ENCODE data around the gene TMEM204. TPM values are rescaled to one million over a fixed set of nuclear protein-coding genes. Genes with fewer than 3 reads are reported as not detected.

The TMEM204 gene
- total RNA-seq, 4 donors from 2014 or later, result 39.5 to 75.0 (median 57.1) TPM

DNA sequence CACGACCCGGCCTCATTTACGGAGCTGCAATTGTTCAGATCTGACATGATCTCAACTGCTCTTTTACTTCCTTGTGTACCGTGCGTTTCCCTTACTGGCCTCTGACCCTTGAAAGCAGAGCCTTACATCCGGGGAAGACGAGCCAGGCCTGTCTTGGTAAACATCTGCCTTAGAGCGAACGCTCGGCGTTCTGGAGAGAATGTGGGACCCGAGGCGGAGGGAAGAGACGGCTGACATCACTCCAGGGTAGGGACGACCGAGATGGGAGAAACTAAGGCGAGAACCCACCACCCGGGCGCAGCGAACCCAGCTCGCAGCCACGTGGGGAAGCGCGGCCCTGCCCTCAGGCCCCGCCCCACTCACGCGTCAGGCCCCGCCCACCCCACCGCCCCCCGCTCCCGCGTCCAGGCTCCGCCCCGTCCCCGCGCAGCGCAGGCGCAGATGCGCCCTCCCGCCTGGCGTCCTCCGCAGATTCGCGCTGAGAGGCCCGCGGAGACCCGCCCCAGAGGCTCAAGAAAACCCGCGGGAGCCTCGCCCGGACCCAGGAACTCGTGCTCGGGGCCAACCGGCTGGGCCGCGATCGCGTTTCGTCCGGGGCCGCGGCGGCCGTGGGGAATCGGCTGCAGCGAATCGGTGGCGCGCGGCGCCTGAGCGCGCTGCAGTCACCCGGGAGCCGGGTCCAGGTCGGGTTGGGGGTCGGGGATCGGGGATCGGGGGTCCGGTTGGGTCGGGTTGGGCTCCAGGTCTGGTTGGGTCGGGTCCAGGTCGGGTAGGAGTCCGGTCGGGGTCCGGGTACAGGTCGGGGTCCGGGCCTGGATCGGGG lies 40.3 kb upstream of the TMEM204 start, which contains the start of gene TELO2:
Gene TELO2, plus strand, starts transcription at position 438 of the 823 bp plus-strand sequence. CDS start 922 bp downstream, outside the sequence.
- 9% methylated on average over 13 of the region's 89 CpGs for WGBS
- H3K9me3 ChIP-seq, result no peaks in the 10 kb centered on the region
- peak within 1 kb of the TSS; percentile 81 to 89 (median 84) for H3K4me3 ChIP-seq
- no peaks in the 10 kb centered on the region for H3K27me3 ChIP-seq
- TF ChIP-seq EP300 (IDR thresholded peaks at IDR 0.05) (no peak), POLR2A (IDR thresholded peaks at IDR 0.05; ENCODE audit: low read depth) (no peak), POLR2AphosphoS5 (IDR thresholded peaks at IDR 0.05) (peak; percentile 60 to 76)
- TF ChIP-seq, protein P1, sequence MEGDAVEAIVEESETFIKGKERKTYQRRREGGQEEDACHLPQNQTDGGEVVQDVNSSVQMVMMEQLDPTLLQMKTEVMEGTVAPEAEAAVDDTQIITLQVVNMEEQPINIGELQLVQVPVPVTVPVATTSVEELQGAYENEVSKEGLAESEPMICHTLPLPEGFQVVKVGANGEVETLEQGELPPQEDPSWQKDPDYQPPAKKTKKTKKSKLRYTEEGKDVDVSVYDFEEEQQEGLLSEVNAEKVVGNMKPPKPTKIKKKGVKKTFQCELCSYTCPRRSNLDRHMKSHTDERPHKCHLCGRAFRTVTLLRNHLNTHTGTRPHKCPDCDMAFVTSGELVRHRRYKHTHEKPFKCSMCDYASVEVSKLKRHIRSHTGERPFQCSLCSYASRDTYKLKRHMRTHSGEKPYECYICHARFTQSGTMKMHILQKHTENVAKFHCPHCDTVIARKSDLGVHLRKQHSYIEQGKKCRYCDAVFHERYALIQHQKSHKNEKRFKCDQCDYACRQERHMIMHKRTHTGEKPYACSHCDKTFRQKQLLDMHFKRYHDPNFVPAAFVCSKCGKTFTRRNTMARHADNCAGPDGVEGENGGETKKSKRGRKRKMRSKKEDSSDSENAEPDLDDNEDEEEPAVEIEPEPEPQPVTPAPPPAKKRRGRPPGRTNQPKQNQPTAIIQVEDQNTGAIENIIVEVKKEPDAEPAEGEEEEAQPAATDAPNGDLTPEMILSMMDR (IDR thresholded peaks at IDR 0.05), result no peak
- DNase-seq (ENCODE audit: extremely low spot score), result peak; percentile 94
- peak within 1 kb of the TSS; percentile 84 to 92 (median 88) for H3K27ac ChIP-seq (replicated peaks in 1 of 4)
- intact Hi-C loops (cut with DNase I), result loop anchor here (5.0 kb wide), 2 partner anchors 74 to 119 kb away; partner anchors contain the start of genes CRAMP1 and IFT140
- peaks cover 24 to 34% (median 31%) of the 10 kb centered on the region in 4 donors for H3K4me1 ChIP-seq
- H3K36me3 ChIP-seq, result peaks cover 17 to 37% (median 35%) of the 10 kb centered on the region in 4 donors

DNA sequence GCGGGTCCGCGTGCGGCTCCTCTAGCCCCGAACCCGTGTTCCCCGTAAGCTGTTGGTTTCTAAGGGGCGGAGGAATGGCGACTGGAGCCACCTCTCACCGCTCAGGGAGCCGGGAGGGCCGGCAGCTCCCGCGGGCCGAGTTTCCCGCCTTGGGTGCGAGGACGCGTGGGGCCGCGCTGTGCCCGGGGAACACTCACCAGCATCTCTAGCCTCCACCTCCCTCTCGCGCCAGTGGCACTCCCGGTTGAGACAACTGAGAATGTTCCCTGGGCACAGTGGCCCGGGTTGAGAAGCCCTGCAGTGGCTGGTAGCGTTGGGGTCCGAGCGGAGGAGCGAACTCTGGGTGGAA lies 39.7 kb upstream of the TMEM204 start:
- Histone ChIP-seq H3K27ac (replicated peaks in 1 of 4) (peak overlapping the region; percentile 84 to 92 (median 88)), H3K27me3 (no peaks in the 10 kb centered on the region), H3K36me3 (peaks cover 17 to 43% (median 40%) of the 10 kb centered on the region in 4 donors), H3K9me3 (no peaks in the 10 kb centered on the region), H3K4me3 (peak overlapping the region; percentile 81 to 89 (median 84)), H3K4me1 (peaks cover 24 to 34% (median 31%) of the 10 kb centered on the region in 4 donors)
- WGBS, result no CpG with 5 or more reads among the region's 30 CpGs
- no peak for DNase-seq (ENCODE audit: extremely low spot score)
- TF ChIP-seq EP300 (IDR thresholded peaks at IDR 0.05), result no peak
- no peak for TF ChIP-seq POLR2A (IDR thresholded peaks at IDR 0.05; ENCODE audit: low read depth)
- TF ChIP-seq POLR2AphosphoS5 (IDR thresholded peaks at IDR 0.05), result no peak
- TF ChIP-seq, protein P1 (IDR thresholded peaks at IDR 0.05), result no peak
- intact Hi-C loops (cut with DNase I), result loop anchor here (5.0 kb wide), 2 partner anchors 74 to 119 kb away; partner anchors contain the start of genes CRAMP1 and IFT140

DNA sequence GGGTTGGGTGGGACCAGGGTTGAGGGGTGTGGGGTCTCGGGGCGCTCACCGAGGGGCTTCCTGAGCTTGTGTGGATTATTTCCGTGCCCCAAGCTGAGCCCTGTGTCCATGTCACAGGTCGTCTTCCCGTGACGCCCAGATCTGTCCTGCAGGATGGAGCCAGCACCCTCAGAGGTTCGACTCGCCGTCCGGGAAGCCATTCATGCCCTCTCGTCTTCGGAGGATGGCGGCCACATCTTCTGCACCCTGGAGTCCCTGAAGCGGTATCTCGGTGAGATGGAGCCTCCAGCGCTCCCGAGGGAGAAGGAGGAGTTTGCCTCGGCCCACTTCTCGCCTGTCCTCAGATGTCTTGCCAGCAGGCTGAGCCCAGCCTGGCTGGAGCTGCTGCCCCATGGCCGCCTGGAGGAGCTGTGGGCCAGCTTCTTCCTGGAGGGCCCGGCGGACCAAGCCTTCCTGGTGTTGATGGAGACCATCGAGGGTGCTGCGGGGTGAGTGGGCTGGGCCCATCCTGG lies 39.3 kb upstream of the TMEM204 start:
- H3K4me3 ChIP-seq, result peak overlapping the region; percentile 81 to 89 (median 84)
- WGBS, result 42% methylated on average over 17 of the region's 25 CpGs
- peak overlapping the region; percentile 84 to 92 (median 88) for H3K27ac ChIP-seq (replicated peaks in 1 of 4)
- intact Hi-C loops (cut with DNase I), result loop anchor here (5.0 kb wide), 2 partner anchors 73 to 118 kb away; partner anchors contain the start of genes CRAMP1 and IFT140
- H3K9me3 ChIP-seq, result no peaks in the 10 kb centered on the region
- TF ChIP-seq POLR2A (IDR thresholded peaks at IDR 0.05; ENCODE audit: low read depth), result no peak
- TF ChIP-seq, protein P1 (IDR thresholded peaks at IDR 0.05), result peak; percentile 35 to 63 (median 47)
- peak in 1 of 2 donors; percentile 49 for TF ChIP-seq POLR2AphosphoS5 (IDR thresholded peaks at IDR 0.05)
- TF ChIP-seq EP300 (IDR thresholded peaks at IDR 0.05), result no peak
- no peaks in the 10 kb centered on the region for H3K27me3 ChIP-seq
- H3K4me1 ChIP-seq, result peaks cover 24 to 34% (median 31%) of the 10 kb centered on the region in 4 donors
- H3K36me3 ChIP-seq, result peaks cover 22 to 48% (median 45%) of the 10 kb centered on the region in 4 donors
- no peak for DNase-seq (ENCODE audit: extremely low spot score)

DNA sequence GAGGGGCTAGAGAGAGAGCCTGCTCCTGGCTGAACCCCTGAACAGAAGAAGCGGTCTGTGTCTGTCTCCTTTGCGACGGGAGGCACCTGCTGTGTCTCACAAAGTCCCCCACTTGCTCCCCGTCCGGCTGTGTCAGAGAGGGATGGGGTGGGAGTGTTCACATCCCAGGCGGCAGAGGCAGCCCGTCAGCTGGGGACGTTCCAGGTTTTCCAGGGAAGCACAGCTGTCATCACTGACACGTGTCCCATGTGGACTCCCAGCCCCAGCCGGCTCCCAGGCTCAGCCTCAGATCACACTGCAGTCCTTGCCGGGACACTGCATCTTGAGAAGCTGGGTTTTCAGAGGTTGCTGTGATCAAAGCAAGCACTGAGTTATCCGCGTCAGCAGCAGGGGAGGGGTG lies 38.8 kb upstream of the TMEM204 start:
- Histone ChIP-seq H3K4me1 (peaks cover 24 to 34% (median 31%) of the 10 kb centered on the region in 4 donors), H3K9me3 (no peaks in the 10 kb centered on the region), H3K27me3 (no peaks in the 10 kb centered on the region), H3K36me3 (peaks cover 26 to 53% (median 50%) of the 10 kb centered on the region in 4 donors), H3K27ac (replicated peaks in 1 of 4) (peak overlapping the region in 3 of 4 donors; percentile 84 to 92 (median 86)), H3K4me3 (peak overlapping the region in 3 of 4 donors; percentile 81 to 86 (median 82))
- intact Hi-C loops (cut with DNase I), result loop anchor here (5.0 kb wide), 2 partner anchors 73 to 118 kb away; partner anchors contain the start of genes CRAMP1 and IFT140
- DNase-seq (ENCODE audit: extremely low spot score), result no peak
- TF ChIP-seq POLR2AphosphoS5 (IDR thresholded peaks at IDR 0.05) (no peak), EP300 (IDR thresholded peaks at IDR 0.05) (no peak), POLR2A (IDR thresholded peaks at IDR 0.05; ENCODE audit: low read depth) (no peak)
- TF ChIP-seq, protein P1 (IDR thresholded peaks at IDR 0.05), result no peak
- WGBS, result 41% methylated on average over 12 of the region's 13 CpGs
